HCT116 (cell line): ENCODE data around the gene RNF152. TPM values are rescaled to one million over a fixed set of nuclear protein-coding genes. Genes with fewer than 3 reads are reported as not detected.

Experiments used
- ATAC-seq: fragments of 200-7000 bp; cut with Tn5 transposase; 2 replicates; pipeline ENCODE4 v1.9.1; 2020; ENCODE audit warnings: mild to moderate bottlenecking, moderate library complexity
- BruUV-seq: library from RNA; stranded (reverse); fragments of 400-500 nt; replicated peaks from 2 replicates; lab custom pipeline; 2021; lab: Mats Ljungman, UMichigan
- CTCF ChIA-PET: fragments of 300-600 bp; sonication (Branson Sonifier 250); formaldehyde crosslinking; loops from one replicate; lab custom pipeline; 2021; ENCODE audit warnings: antibody characterized with exemption; lab: Charles Lee
- POLR2A ChIA-PET: fragments of 300-600, 350-600 bp; sonication (Branson Sonifier 250); formaldehyde crosslinking; loops from one replicate; lab custom pipeline; 2021; ENCODE audit warnings: antibody characterized with exemption; lab: Charles Lee
- RAD21 ChIA-PET, 2 experiments: fragments of 300-600 bp; sonication (Branson Sonifier 250); formaldehyde crosslinking; loops; one replicate each; lab custom pipeline; 2023; ENCODE audit warnings: low total read pairs in 2 of 2; ENCODE audit not compliant: uncharacterized antibody in 2 of 2, unreplicated experiment in 2 of 2, low non-redundant PET in 1 of 2; lab: Charles Lee
- DNase-seq: peaks from one replicate; pipeline ENCODE4 v3.0.0-alpha.2; 2010; ENCODE audit warnings: low read depth, low spot score
- H2AFZ ChIP-seq: fragments of 200-600 bp; shearing (Covaris generic), sonication (generic); 2 replicates; pipeline ENCODE4 v1.6.1; 2017; ENCODE audit warnings: low read depth, mixed run types, mixed read lengths, antibody characterized with exemption, low read length; ENCODE audit not compliant: poor library complexity, severe bottlenecking
- H3K27ac ChIP-seq: 2 replicates; pipeline ENCODE4 v1.5.1; 2012; ENCODE audit warnings: low read depth, low read length
- H3K27me3 ChIP-seq: fragments of 200-600 bp; sonication (generic); 2 replicates; pipeline ENCODE4 v1.6.1; 2016; ENCODE audit warnings: mixed run types, low read length, mixed read lengths; ENCODE audit not compliant: insufficient read depth
- H3K36me3 ChIP-seq, 2 experiments: fragments of 200-500 bp in 1 of 2; fragments of 200-600 bp in 1 of 2; sonication (Bioruptor generic) in 1 of 2; sonication (generic) in 1 of 2; 2 replicates each; pipeline versions ENCODE4 v1.5.1 to v1.6.1; 2014 to 2016; ENCODE audit warnings: low read length in 2 of 2, inconsistent platforms in 1 of 2, mixed read lengths in 1 of 2, mixed run types in 1 of 2; ENCODE audit not compliant: insufficient read depth in 2 of 2, control insufficient read depth in 1 of 2
- H3K4me1 ChIP-seq, 2 experiments: fragments of 200-600 bp in 1 of 2; sonication (generic) in 1 of 2; 2 replicates each; pipeline versions ENCODE4 v1.5.1 to v1.6.1; 2012 to 2017; ENCODE audit warnings: low read length in 2 of 2, inconsistent platforms in 1 of 2, mild to moderate bottlenecking in 1 of 2, mixed read lengths in 1 of 2, mixed run types in 1 of 2, moderate library complexity in 1 of 2; ENCODE audit not compliant: insufficient read depth in 2 of 2, control insufficient read depth in 1 of 2
- H3K4me2 ChIP-seq: fragments of 200-600 bp; sonication (generic); 2 replicates; pipeline ENCODE4 v1.6.1; 2017; ENCODE audit warnings: mixed run types, low read length, mixed read lengths
- H3K4me3 ChIP-seq, 2 experiments: fragments of 200-600 bp in 1 of 2; sonication (generic) in 1 of 2; replicated peaks in 1 of 2; 2 replicates each; pipeline ENCODE4 v1.5.1; 2011 to 2016; ENCODE audit warnings: low read length in 2 of 2, control low read depth in 1 of 2, low read depth in 1 of 2, mild to moderate bottlenecking in 1 of 2, mixed read lengths in 1 of 2, mixed run types in 1 of 2
- H3K79me2 ChIP-seq: fragments of 200-600 bp; sonication (generic); 2 replicates; pipeline ENCODE4 v1.6.1; 2017; ENCODE audit warnings: mild to moderate bottlenecking, mixed run types, low read length, moderate library complexity, mixed read lengths; ENCODE audit not compliant: insufficient read depth
- H3K9ac ChIP-seq: fragments of 200-600 bp; sonication (generic); 2 replicates; pipeline ENCODE4 v1.6.1; 2016; ENCODE audit warnings: low read length, mixed read lengths
- H3K9me2 ChIP-seq: fragments of 200-600 bp; sonication (generic), shearing (Covaris generic); 2 replicates; pipeline ENCODE4 v1.6.1; 2017; ENCODE audit warnings: mixed run types, mild to moderate bottlenecking, moderate library complexity; ENCODE audit not compliant: insufficient read depth
- H3K9me3 ChIP-seq, 2 experiments: fragments of 200-500 bp in 1 of 2; fragments of 200-600 bp in 1 of 2; sonication (Bioruptor generic) in 1 of 2; sonication (generic) in 1 of 2; 2 replicates each; pipeline ENCODE4 v1.6.1; 2014 to 2017; ENCODE audit warnings: low read length in 2 of 2, mixed read lengths in 2 of 2, inconsistent platforms in 1 of 2, low read depth in 1 of 2, mild to moderate bottlenecking in 1 of 2, mixed run types in 1 of 2, moderate library complexity in 1 of 2; ENCODE audit not compliant: control insufficient read depth in 1 of 2, insufficient read depth in 1 of 2
- H4K20me1 ChIP-seq: fragments of 200-600 bp; sonication (generic), shearing (Covaris generic); 2 replicates; pipeline ENCODE4 v1.6.1; 2017; ENCODE audit warnings: mixed run types, mild to moderate bottlenecking, moderate library complexity; ENCODE audit not compliant: insufficient read depth
- CTCF ChIP-seq, 3 experiments: fragments of 200-600 bp in 1 of 3; sonication (generic) in 1 of 3; IDR thresholded peaks in 2 of 3; conservative IDR thresholded peaks in 1 of 3; 2 replicates each; pipeline ENCODE4 v1.5.1; 2012 to 2017; ENCODE audit warnings: low read depth in 2 of 3, low read length in 2 of 3, antibody characterized with exemption in 1 of 3, borderline replicate concordance in 1 of 3, control low read depth in 1 of 3, mild to moderate bottlenecking in 1 of 3, mixed read lengths in 1 of 3, mixed run types in 1 of 3, moderate library complexity in 1 of 3; ENCODE audit not compliant: insufficient read depth in 1 of 3
- EGR1 ChIP-seq: IDR thresholded peaks from 2 replicates; pipeline ENCODE4 v1.6.1; 2012; ENCODE audit warnings: low read depth
- ELF1 ChIP-seq: IDR thresholded peaks from 2 replicates; pipeline ENCODE4 v1.6.1; 2012; ENCODE audit warnings: low read depth, borderline replicate concordance
- EZH2phosphoT487 ChIP-seq: fragments of 200-600 bp; IDR thresholded peaks from 2 replicates; pipeline ENCODE4 v1.6.1; 2018; ENCODE audit warnings: antibody characterized with exemption, borderline replicate concordance
- JUND ChIP-seq: IDR thresholded peaks from 2 replicates; pipeline ENCODE4 v1.6.1; 2012
- MAX ChIP-seq: IDR thresholded peaks from 2 replicates; pipeline ENCODE4 v1.6.1; 2012
- POLR2A ChIP-seq: IDR thresholded peaks from 2 replicates; pipeline ENCODE4 v1.7.0; 2011; ENCODE audit warnings: borderline replicate concordance; ENCODE audit not compliant: insufficient read depth, insufficient read length; ENCODE audit errors: extremely low read depth
- POLR2AphosphoS5 ChIP-seq: IDR thresholded peaks from 2 replicates; pipeline ENCODE4 v1.6.1; 2011; ENCODE audit warnings: mild to moderate bottlenecking, low read depth, low read length, moderate library complexity
- RAD21 ChIP-seq: IDR thresholded peaks from 2 replicates; pipeline ENCODE4 v1.6.1; 2012; ENCODE audit warnings: low read depth, mild to moderate bottlenecking
- REST ChIP-seq: IDR thresholded peaks from 2 replicates; pipeline ENCODE4 v1.6.1; 2012; ENCODE audit warnings: low read depth
- SIN3A ChIP-seq: IDR thresholded peaks from 2 replicates; pipeline ENCODE4 v1.6.1; 2012; ENCODE audit warnings: low read depth
- SRF ChIP-seq: IDR thresholded peaks from 2 replicates; pipeline ENCODE4 v1.6.1; 2012; ENCODE audit warnings: low read depth
- TCF7L2 ChIP-seq: IDR thresholded peaks from 2 replicates; pipeline ENCODE4 v1.7.0; 2011; ENCODE audit warnings: borderline replicate concordance, inconsistent platforms; ENCODE audit not compliant: insufficient read depth, insufficient read length; ENCODE audit errors: extremely low read depth
- ZFX ChIP-seq: fragments of 450-650 bp; IDR thresholded peaks from 2 replicates; pipeline ENCODE4 v1.6.1; 2017
- ZNF274 ChIP-seq: fragments of 200-500 bp; sonication (Bioruptor generic); IDR thresholded peaks from 2 replicates; pipeline ENCODE4 v1.6.1; 2014; ENCODE audit warnings: mild to moderate bottlenecking, low read depth, low read length, inconsistent platforms
- intact Hi-C: fragments of 100-400 bp; cut with micrococcal nuclease; formaldehyde crosslinking; loops from 2 replicates; pipeline ENCODE4 v1.10.0; 2022
- total RNA-seq: library from RNA; stranded (reverse); gene quantifications from one replicate; pipeline ENCODE4 v1.2.1, GENCODE V29; 2021; ENCODE audit not compliant: unreplicated experiment
- TF ChIP-seq, protein P1 (sequence below): IDR thresholded peaks from 2 replicates; pipeline ENCODE4 v1.6.1; 2012
- TF ChIP-seq, protein P2 (sequence below): IDR thresholded peaks from 2 replicates; pipeline ENCODE4 v1.6.1; 2011; ENCODE audit warnings: mild to moderate bottlenecking, low read length, moderate library complexity; ENCODE audit not compliant: insufficient replicate concordance; ENCODE audit errors: extremely low read depth

Gene RNF152
- total RNA-seq, 1 experiment from 2014 or later = 0.47 TPM

- Histone ChIP-seq H3K4me3 (no peak overlapping the region), H3K4me2 (no peak overlapping the region), H4K20me1 (no peaks in the 10 kb centered on the region), H3K79me2 (no peaks in the 10 kb centered on the region), H3K4me1 (no peaks in the 10 kb centered on the region), H3K9me2 (no peaks in the 10 kb centered on the region), H2AFZ (no peak overlapping the region), H3K27ac (no peak overlapping the region), H3K9ac (no peak overlapping the region), H3K9me3 (no peaks in the 10 kb centered on the region), H3K36me3 (no peaks in the 10 kb centered on the region), H3K27me3 (no peaks in the 10 kb centered on the region)
- POLR2A ChIA-PET = no interaction called here
- intact Hi-C loops = no loop called here
- BruUV-seq = no TSS peak
- CTCF ChIA-PET = no interaction called here
- DNase-seq (no peak), ATAC-seq (no peak)
- no peak for TF ChIP-seq SRF
- no peak for TF ChIP-seq JUND
- no peak for TF ChIP-seq ZNF274
- TF ChIP-seq, protein P1, sequence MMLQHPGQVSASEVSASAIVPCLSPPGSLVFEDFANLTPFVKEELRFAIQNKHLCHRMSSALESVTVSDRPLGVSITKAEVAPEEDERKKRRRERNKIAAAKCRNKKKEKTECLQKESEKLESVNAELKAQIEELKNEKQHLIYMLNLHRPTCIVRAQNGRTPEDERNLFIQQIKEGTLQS = no peak
- TF ChIP-seq TCF7L2 = no peak
- TF ChIP-seq ZFX = no peak
- no peak for TF ChIP-seq SIN3A
- TF ChIP-seq REST = no peak
- TF ChIP-seq CTCF (IDR thresholded peaks at IDR 0.05 in 2 of 3, conservative IDR thresholded peaks at IDR 0.05 in 1 of 3; ENCODE audit: borderline replicate concordance in 1 of 3, insufficient read depth in 1 of 3, low read depth in 2 of 3, low read length in 2 of 3) = no peak
- TF ChIP-seq MAX = no peak
- TF ChIP-seq EGR1 = no peak
- TF ChIP-seq POLR2AphosphoS5 = no peak
- TF ChIP-seq, protein P2, sequence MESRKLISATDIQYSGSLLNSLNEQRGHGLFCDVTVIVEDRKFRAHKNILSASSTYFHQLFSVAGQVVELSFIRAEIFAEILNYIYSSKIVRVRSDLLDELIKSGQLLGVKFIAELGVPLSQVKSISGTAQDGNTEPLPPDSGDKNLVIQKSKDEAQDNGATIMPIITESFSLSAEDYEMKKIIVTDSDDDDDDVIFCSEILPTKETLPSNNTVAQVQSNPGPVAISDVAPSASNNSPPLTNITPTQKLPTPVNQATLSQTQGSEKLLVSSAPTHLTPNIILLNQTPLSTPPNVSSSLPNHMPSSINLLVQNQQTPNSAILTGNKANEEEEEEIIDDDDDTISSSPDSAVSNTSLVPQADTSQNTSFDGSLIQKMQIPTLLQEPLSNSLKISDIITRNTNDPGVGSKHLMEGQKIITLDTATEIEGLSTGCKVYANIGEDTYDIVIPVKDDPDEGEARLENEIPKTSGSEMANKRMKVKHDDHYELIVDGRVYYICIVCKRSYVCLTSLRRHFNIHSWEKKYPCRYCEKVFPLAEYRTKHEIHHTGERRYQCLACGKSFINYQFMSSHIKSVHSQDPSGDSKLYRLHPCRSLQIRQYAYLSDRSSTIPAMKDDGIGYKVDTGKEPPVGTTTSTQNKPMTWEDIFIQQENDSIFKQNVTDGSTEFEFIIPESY = no peak
- TF ChIP-seq POLR2A = no peak
- no peak for TF ChIP-seq EZH2phosphoT487
- no peak for TF ChIP-seq ELF1
- TF ChIP-seq RAD21 = no peak
- RAD21 ChIA-PET = no interaction called here
These were observed 31.7 kb upstream of the RNF152 start for GRCh38 chr18:61924550-61924949.
